Thyroid gland (tissue), 4 donors: ENCODE measurements around the gene TCEA2. TPM values are rescaled to one million over a fixed set of nuclear protein-coding genes. Genes with fewer than 3 reads are reported as not detected.
A peak's percentile ranks its signal among the peaks of the same experiment; 100 is the strongest.

Experiments
- DNase-seq, 2 donors: peaks; one replicate each; pipeline ENCODE4 v3.0.0-alpha.2; 2019
- H3K27ac ChIP-seq, 3 donors: fragments of 200-600 bp; sonication (generic); 1 replicate in 2 of 3; 2 replicates in 1 of 3; pipeline ENCODE4 v1.5.1; 2016 to 2019; ENCODE audit warnings: mild to moderate bottlenecking in 1 of 3, moderate library complexity in 1 of 3
- H3K27me3 ChIP-seq: fragments of 200-600 bp; sonication (generic); one replicate; pipeline ENCODE4 v1.5.1; 2019
- H3K36me3 ChIP-seq, 2 donors: fragments of 200-600 bp; sonication (generic); one replicate each; pipeline ENCODE4 v1.5.1; 2016 to 2019
- H3K4me1 ChIP-seq, 2 donors: fragments of 200-600 bp; sonication (generic); one replicate each; pipeline ENCODE4 v1.5.1; 2017 to 2019
- H3K4me3 ChIP-seq, 3 donors: fragments of 200-600 bp; sonication (generic); replicated peaks in 1 of 3; 1 replicate in 2 of 3; 2 replicates in 1 of 3; pipeline ENCODE4 v1.5.1; 2016; ENCODE audit warnings: mild to moderate bottlenecking in 1 of 3
- H3K9me3 ChIP-seq: fragments of 200-600 bp; sonication (generic); one replicate; pipeline ENCODE4 v1.5.1; 2017
- CTCF ChIP-seq, 6 experiments: fragments of 200-600 bp in 3 of 6; fragments of 450-650 bp in 3 of 6; sonication (generic) in 3 of 6; IDR thresholded peaks; one replicate each; pipeline ENCODE4 v1.5.1; 2016 to 2019; ENCODE audit warnings: antibody characterized with exemption in 6 of 6, mild to moderate bottlenecking in 2 of 6, inconsistent platforms in 1 of 6, moderate library complexity in 1 of 6
- POLR2A ChIP-seq, 2 donors: fragments of 450-650 bp; IDR thresholded peaks; one replicate each; pipeline ENCODE4 v1.6.1; 2017; ENCODE audit warnings: antibody characterized with exemption in 2 of 2, mild to moderate bottlenecking in 2 of 2, moderate library complexity in 1 of 2
- WGBS, 2 donors: methylation state at CpG; one replicate each; pipeline ENCODE4 v1.1.5; 2017; 5-methylcytosine and 5-hydroxymethylcytosine counted together
- intact Hi-C: fragments of 100-400 bp; cut with DNase I; formaldehyde crosslinking; loops from one replicate; pipeline ENCODE4 v1.15.1; 2023
- total RNA-seq, 4 donors: library from RNA; depleted of rRNA; stranded (reverse); fragments of >200 nt; gene quantifications; one replicate each; pipeline ENCODE4 v1.2.3, GENCODE V29; 2016

TCEA2 gene
- total RNA-seq, 4 donors from 2014 or later = 20.9 to 43.1 (median 24.4) TPM

DNA sequence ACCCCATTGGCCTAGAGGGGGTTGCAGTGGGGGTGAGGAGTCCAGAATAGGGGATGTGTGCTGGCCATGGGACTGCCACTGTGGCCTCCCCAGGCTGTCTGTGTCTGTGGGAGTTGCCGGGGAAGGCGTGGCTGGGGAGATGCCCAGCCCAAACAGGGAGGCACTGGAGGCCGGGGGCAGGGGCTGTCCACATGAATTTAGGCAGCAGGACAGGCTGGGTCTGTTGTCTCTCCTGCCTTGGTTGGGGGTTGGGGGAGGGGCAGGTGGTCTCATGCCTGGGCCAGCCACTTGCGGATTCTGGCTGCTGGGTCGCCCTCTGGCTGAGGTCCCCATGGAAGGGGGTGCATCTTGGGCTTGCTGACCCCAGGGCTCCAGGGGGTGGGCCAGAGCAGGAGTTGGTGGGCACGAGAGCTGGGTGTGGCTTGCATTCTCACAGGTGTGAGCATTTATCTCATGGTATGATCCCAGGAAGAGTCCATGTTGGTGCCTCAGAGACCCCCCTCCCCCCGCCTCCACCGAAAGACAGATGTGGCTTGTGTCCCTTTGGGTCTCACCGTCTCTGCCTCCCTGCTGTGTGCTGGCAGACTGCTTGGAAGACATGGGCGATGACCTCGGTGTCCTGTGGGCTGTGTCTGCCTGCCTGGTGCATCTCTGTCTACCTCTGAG lies 17.5 kb upstream of the TCEA2 start:
- H3K4me3 ChIP-seq = no peak overlapping the region
- no peak for DNase-seq
- peak overlapping the region in 1 of 3 donors; percentile 24 for H3K27ac ChIP-seq
- peaks cover 3 to 29% of the 10 kb centered on the region in 2 donors for H3K4me1 ChIP-seq
- intact Hi-C loops = no loop called here
- H3K36me3 ChIP-seq = peaks cover 4% of the 10 kb centered on the region in 2 donors
- 54 to 66% methylated on average over 7 to 8 of the region's 11 CpGs for WGBS, 2 donors
- TF ChIP-seq CTCF (IDR thresholded peaks at IDR 0.05) (no peak), POLR2A (IDR thresholded peaks at IDR 0.05) (no peak)
- no peaks in the 10 kb centered on the region for H3K9me3 ChIP-seq
- peaks cover 4% of the 10 kb centered on the region for H3K27me3 ChIP-seq

DNA sequence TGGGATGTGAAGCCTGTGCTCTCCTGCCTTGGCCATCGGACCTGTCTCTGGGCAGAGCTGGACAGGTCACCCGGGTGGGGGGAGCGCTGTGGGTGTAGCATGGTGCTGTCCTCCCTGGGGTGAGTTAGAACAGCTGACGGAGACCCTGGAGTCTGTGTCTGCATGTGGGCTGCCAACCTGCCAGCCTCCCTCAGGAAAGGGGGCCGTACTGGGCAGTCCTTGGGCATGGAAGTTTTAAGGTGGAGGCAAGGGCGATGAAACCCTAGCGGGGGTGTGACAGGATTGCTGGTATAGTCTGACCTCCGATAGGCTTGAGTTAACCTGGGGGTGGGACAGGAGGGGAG lies 16.0 kb upstream of the TCEA2 start:
- Histone ChIP-seq H3K36me3 (peaks cover 4% of the 10 kb centered on the region in 2 donors), H3K27me3 (peaks cover 4% of the 10 kb centered on the region)

GRCh38 chr20:64047968-64048401 lies 15.0 kb upstream of the TCEA2 start:
- peaks cover 3 to 10% of the 10 kb centered on the region in 2 donors for H3K4me1 ChIP-seq
- TF ChIP-seq POLR2A (IDR thresholded peaks at IDR 0.05) = no peak
- no peak for TF ChIP-seq CTCF (IDR thresholded peaks at IDR 0.05)
- peak overlapping the region in 1 of 3 donors; percentile 26 for H3K4me3 ChIP-seq
- H3K27me3 ChIP-seq = peaks cover 4% of the 10 kb centered on the region
- intact Hi-C loops = no loop called here
- WGBS, 2 donors = 31 to 40% methylated on average over 3 to 10 of the region's 49 CpGs
- no peak overlapping the region for H3K27ac ChIP-seq
- no peaks in the 10 kb centered on the region for H3K9me3 ChIP-seq
- DNase-seq = no peak
- peaks cover 4% of the 10 kb centered on the region in 2 donors for H3K36me3 ChIP-seq

More for the DNA sequence above, 16.0 kb upstream of the TCEA2 start:
- Histone ChIP-seq H3K4me3 (peak overlapping the region in 1 of 3 donors; percentile 26), H3K4me1 (peaks cover 3 to 16% of the 10 kb centered on the region in 2 donors), H3K27ac (no peak overlapping the region), H3K9me3 (no peaks in the 10 kb centered on the region)
- DNase-seq = no peak
- TF ChIP-seq POLR2A (IDR thresholded peaks at IDR 0.05) (no peak), CTCF (IDR thresholded peaks at IDR 0.05) (no peak)
- intact Hi-C loops = no loop called here
- 60 to 74% methylated on average over 8 of the region's 8 CpGs for WGBS, 2 donors

GRCh38 chr20:64048402-64049044 lies 14.5 kb upstream of the TCEA2 start:
- H3K36me3 ChIP-seq = peaks cover 4% of the 10 kb centered on the region in 2 donors
- WGBS, 2 donors = 1% methylated on average over 22 of the region's 101 CpGs; no CpG with 5 or more reads in 1 of the 2 donors
- H3K4me1 ChIP-seq = peaks cover 3 to 10% of the 10 kb centered on the region in 2 donors
- H3K27ac ChIP-seq = no peak overlapping the region
- intact Hi-C loops = no loop called here
- H3K4me3 ChIP-seq = peak overlapping the region in 1 of 3 donors; percentile 26
- DNase-seq = no peak
- H3K9me3 ChIP-seq = no peaks in the 10 kb centered on the region
- TF ChIP-seq CTCF (IDR thresholded peaks at IDR 0.05) (no peak), POLR2A (IDR thresholded peaks at IDR 0.05) (no peak)
- H3K27me3 ChIP-seq = peaks cover 4% of the 10 kb centered on the region
